Caki2 (cell line): ENCODE measurements around the gene AGGF1. TPM values are rescaled to one million over a fixed set of nuclear protein-coding genes. Genes with fewer than 3 reads are reported as not detected.
A peak's percentile ranks its signal among the peaks of the same experiment; 100 is the strongest.
"Not testable (repeated sequence)": the region's sequence is repeated elsewhere in the genome, so short reads cannot be mapped to it uniquely, and the experiment has no call there.

ENCODE experiments used
- DNase-seq: peaks from one replicate; pipeline ENCODE4 v3.0.0-alpha.2; 2015; ENCODE audit warnings: low read depth
- in situ Hi-C: cut with HindIII; loops from 2 replicates; pipeline ENCODE4 v1.10.0; 2016; ENCODE audit warnings: low sequenced_read_pairs, low pct_unique_long_range_greater_than_20kb, mixed read lengths
- total RNA-seq: library from RNA; depleted of rRNA; stranded (reverse); fragments of >200 nt; shearing (Covaris generic); gene quantifications from 2 replicates; pipeline ENCODE4 v1.2.3, GENCODE V29; 2014; ENCODE audit warnings: low replicate concordance; rRNA removed

AGGF1 gene
- total RNA-seq, 1 experiment from 2014 or later: 18.3 TPM

DNA sequence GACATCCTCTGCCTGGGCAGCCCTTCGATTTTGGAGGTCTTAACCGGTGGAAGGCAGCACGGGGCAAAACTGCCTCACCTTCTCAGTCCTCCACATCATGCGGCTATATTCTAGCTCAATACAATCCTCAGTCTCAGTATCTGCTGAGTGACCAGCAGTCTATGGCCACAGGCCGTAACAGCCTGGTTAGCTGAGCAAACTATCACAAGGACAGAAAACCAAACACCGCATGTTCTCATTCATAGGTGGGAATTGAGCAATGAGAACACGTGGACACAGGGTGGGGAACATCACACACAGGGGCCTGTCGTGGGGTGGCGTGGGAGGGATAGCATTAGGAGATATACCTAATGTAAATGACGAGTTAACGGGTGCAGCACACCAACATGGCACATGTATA is 50.3 kb downstream of the AGGF1 start:
- in situ Hi-C loops: not testable (repeated sequence)

DNA sequence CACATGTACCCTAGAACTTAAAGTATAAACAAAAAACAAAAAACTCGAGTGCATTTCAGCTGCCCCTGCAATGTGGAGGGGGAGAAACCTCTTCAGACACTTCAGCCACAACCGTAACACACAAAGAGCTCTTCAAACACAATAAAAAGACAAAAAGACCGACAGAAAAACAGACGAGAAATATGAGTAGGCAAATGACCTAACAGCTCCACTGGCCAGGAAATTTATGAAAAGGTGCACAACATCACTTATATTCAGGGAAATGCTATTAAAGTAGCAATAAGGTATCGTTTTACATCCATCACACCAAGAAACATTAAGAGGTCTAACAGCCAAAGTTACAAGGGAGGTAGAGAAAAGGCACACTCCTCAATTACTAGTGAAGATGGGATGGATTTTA is 50.7 kb downstream of the AGGF1 start:
- no peak for DNase-seq
- in situ Hi-C loops: no loop called here

More for the DNA sequence above, 50.3 kb downstream of the AGGF1 start:
- not testable (repeated sequence) for DNase-seq

DNA sequence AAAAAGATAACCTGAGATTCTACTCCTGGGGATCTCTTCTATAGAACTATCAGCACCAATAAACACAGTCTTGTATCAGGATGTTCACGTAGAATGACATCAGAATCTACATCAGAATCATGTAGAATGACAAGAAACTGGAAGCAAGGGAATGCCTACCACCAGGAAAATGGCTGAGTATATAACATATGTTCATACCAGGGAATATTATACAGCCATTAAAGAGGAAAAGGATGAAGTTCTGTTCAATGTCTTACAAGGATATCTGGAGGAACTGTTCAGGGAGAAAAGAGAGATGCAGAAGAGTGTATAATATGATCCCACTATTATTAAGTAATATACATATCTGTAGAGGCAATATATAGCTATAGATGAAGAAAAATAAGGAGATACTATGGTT is 52.1 kb downstream of the AGGF1 start:
- in situ Hi-C loops: no loop called here
- DNase-seq: no peak

DNA sequence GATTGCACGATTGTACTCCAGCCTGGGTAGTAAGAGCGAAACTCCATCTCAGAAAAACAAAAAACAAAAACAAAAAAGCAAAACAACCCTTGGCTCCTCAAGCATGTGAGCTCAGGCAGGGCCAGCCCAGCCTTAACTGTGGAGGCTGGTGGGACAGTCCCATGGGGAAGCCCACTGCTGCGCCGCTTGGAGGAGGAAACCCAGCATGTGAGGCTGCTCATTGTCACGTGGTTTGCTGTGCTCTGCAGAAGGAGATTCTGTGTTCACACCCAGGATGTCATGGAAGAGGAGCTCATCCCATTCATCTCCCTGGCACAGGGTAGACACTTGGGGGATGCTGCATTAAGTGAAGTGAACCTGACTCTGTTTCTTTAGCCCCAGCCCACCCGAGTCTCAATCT is 52.9 kb downstream of the AGGF1 start:
- DNase-seq: no peak
- in situ Hi-C loops: no loop called here

DNA sequence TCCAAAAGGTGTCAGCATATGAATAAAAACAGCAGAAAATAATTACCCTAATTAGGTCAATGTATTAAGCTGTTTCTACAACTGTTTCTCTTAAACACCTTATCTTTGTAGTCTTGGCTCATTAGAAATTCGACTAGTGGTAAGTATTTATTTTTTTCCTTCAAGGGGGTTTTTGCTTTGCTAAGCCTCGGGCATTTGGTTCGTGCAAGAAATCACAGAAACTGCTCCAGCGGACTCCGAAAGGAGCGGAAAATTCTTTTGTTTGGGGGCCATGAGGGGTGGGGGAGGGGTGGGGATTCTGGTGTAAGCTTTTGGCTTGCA is 56.1 kb downstream of the AGGF1 start:
- in situ Hi-C loops: no loop called here
- no peak for DNase-seq

DNA sequence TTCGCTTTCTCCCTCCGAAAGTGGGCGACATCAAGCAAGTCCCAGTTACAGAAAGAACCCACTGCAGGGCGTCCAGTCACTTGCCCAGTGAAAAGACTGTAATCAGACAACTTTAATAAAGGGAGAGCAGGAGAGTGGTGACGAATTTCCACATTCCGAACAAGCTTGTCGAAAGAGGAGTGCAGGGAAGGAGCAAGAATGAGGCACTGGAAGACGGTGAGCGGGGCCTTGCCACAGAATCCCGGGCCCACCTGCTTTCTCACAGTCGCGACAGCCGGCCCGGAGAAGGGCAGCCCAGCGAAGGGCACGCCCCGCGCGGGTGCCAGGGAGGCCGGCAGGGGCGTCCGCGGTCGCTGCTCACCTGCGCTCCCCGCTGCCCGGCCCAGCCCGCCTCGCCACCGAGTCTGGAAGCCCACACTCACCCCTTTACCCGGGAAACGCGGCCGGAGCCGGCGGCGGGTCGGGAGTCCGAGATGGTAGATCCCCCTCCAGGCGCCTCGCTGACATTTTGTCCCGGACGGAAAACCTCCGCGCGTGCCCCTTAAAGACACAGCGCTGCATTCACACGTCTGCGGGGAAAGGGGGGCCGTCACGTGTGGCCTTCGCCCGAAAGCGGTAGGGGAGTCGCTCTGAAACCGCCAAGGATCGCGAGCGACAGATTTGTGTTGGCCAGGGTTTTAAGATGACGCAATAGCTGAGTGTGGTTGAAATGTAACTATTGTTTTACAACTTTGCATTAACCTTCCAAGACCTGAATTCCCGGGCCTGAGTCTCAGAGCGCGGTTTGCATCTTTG is 56.7 kb downstream of the AGGF1 start, which contains the start of gene ZBED3:
Gene ZBED3, minus strand, starts transcription at position 597 of the 795 bp plus-strand sequence. CDS start 9,407 bp downstream, outside the sequence.
- in situ Hi-C loops: no loop called here
- peak; percentile 79 for DNase-seq

DNA sequence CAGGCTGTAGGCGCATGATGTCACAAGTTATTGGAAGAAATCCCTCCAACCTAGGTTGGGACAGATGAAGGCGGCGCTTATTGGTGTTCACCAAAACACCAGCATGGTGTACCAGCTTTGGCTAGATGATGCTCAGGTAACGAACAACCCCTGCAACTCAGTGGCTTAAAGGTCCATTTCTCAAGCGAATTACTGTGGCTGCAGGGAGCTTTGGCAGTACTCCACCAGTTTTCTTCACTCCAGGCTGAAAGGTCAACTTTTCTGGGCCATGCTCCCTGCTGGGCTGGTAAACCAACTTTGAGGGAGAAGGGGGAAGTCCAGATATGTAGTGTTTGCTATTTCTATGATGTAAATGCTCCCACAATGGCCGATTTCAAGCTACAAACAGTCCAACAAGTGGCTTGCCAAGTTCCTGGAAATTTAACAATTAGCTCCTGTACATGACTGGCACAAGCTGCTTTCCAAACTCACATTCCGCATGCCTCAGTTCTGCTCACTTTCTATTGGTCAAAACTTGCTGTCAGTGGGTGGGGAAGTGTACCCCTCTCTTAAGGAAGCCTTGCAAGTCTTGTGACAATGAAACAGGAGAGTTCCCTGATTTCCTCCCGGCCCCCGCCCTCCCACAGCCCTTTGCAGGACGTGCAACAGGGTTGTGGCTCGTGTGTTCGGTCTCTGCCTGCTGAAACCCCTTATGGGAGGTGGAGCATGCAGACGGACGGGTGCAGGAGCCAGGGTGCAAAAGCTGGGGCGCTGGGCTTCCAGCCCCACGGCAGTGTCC is 57.5 kb downstream of the AGGF1 start:
- no peak for DNase-seq
- in situ Hi-C loops: no loop called here

DNA sequence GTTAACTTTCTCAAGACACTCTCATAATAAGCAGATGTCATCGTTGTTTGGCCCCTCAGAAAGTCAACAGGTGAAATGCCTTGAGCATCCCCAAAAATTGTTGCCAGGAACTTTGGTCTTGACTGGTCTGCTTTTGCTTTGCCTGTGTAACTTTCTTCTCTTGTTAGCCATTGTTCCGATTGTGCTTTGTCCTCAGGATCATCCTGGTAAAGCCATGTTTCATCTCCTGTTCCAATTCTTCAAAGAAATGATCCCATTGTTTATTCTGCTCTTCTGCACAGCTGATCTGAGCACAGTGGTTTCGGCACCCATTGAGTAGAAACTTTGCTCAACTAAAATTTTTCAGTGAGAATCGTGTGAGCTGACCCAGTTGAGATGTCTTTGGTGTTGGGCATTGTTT is 65.0 kb downstream of the AGGF1 start:
- DNase-seq: no peak

DNA sequence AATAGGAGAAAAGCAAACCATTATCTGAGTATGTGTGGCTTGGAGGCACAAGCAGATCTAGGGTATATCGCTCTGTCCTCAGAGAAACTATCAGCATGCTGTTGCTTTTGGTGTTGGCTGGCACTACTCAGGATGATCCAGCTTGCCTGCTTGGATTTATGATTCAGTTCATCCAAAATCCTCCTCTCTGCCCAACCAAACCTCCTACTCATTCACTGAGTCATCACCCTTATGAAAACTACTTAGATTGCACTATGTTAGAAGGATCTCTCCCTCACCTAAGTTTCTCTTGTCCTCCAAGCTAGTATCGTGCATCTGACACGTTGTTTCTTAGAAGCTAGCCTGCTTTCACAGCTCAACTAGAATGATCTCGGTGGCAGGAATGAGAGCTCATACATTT is 71.1 kb downstream of the AGGF1 start:
- DNase-seq: peak; percentile 3
- in situ Hi-C loops: no loop called here

More for the DNA sequence above, 65.0 kb downstream of the AGGF1 start:
- in situ Hi-C loops: no loop called here

DNA sequence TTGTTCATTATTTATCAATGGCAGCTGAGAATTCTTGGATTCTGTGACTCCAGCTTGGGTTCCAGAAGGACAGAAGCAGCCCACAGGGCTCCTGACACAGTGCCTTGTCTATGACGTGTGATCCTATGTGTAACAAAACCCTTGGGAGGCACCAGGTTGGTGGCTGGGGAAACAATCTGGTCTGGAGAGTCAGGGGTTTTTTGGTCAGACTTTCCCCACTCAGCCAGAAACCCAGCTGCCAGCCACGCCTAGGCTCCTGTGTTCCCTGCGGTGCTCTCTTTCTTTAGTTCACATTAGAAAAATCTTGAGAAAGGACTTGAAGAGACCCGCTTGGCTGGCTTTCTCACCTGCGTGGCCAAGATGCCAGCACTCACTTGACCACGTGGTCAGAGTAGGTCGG is 72.3 kb downstream of the AGGF1 start:
- DNase-seq: no peak
- in situ Hi-C loops: no loop called here

DNA sequence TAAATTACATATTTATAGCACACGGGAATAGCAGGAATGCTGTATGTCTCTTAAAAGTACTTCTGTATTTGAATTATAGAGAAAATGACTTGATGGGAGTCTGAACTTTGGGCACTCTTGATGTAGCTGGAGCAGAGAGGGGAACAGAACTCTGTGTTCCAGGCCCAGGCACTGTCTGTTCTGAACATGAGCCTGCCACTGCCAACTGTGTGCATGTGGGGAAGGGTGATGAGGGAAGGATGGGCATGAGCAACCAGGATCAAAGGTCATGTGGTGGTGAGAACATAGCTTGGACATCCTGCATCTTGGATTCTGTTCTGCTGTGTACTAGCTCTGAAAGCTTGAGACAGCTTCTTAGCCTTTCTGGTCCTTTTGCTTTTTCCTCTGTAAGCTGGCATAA is 73.3 kb downstream of the AGGF1 start:
- in situ Hi-C loops: no loop called here
- no peak for DNase-seq

DNA sequence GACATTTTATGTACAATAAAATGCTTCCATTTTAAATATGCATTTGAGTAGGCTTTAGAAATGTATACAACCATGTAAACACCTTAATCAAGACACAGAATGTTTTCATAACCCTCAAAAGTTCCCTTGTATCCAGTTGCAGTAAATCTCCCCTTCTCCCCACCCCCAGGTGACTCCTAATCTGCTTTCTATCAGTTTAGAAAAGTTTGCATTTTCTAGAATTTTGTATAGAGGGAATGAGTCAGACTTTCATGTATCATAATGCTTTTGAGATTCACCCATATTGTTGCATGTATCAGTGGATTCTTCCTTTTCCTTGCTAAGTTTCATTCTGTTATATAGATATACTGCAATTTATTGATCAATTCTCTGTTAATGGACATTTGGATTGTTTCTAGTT is 74.6 kb downstream of the AGGF1 start:
- in situ Hi-C loops: no loop called here
- DNase-seq: no peak

DNA sequence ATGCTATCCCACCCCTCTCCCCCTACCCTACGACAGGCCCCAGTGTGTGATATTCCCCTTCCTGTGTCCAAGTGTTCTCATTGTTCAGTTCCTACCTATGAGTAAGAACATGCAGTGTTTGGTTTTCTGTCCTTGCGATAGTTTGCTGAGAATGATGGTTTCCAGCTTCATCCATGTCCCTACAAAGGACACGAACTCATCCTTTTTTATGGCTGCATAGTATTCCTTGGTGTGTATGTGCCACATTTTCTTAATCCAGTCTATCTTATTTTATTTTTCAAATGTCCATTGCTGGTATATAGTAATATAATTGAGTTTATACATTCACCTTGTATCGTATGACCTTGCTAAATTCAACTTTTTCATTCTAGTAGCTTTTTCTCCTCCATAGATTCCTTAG is 76.8 kb downstream of the AGGF1 start:
- in situ Hi-C loops, DNase-seq: not testable (repeated sequence)

Other genes with a start within 250 kb of the AGGF1 start
- 10.7 and 11.9 TPM in 2 replicates for gene F2RL1, start 211.4 kb upstream of the AGGF1 start, total RNA-seq
- gene S100Z, start 180.4 kb upstream of the AGGF1 start, total RNA-seq: not detected in 2 replicates
- gene CRHBP, start 77.4 kb upstream of the AGGF1 start, total RNA-seq: not detected in 2 replicates
- 0.14 TPM in 1 of 2 replicates, not detected in the other for gene ZBED3, start 56.9 kb downstream of the AGGF1 start, total RNA-seq
- gene PDE8B, start 180.3 kb downstream of the AGGF1 start, total RNA-seq: not detected in 2 replicates